GM23248 (cell line): ENCODE data around the gene FAM193A.

Experiments used
- EZH2 ChIP-seq: fragments of 200-600 bp; sonication (generic); IDR thresholded peaks from 2 replicates; pipeline ENCODE4 v1.6.1; 2018; ENCODE audit warnings: antibody characterized with exemption, mild to moderate bottlenecking; ENCODE audit not compliant: insufficient read depth, poor library complexity, severe bottlenecking
- EZH2phosphoT487 ChIP-seq: fragments of 200-600 bp; sonication (generic); IDR thresholded peaks from 2 replicates; pipeline ENCODE4 v1.6.1; 2018; ENCODE audit warnings: antibody characterized with exemption, moderate library complexity, mild to moderate bottlenecking, low read depth; ENCODE audit not compliant: insufficient read depth

- TF ChIP-seq EZH2phosphoT487 (no peak), EZH2 (no peak)
Measured at GRCh38 chr4:2536193-2537010, at the start of gene FAM193A.
